GM12878 (cell line): Measurements from ENCODE around the gene ZNF322. TPM values are rescaled to one million over a fixed set of nuclear protein-coding genes. Genes with fewer than 3 reads are reported as not detected.

Experiments used
- CBFB ChIP-seq: IDR thresholded peaks from 2 replicates; pipeline ENCODE4 v1.6.1; 2016; ENCODE audit warnings: antibody characterized with exemption, low read depth
- CBX5 ChIP-seq: sonication (generic); IDR thresholded peaks from 2 replicates; pipeline ENCODE4 v1.6.1; 2016; ENCODE audit warnings: low read depth, moderate library complexity, mild to moderate bottlenecking, inconsistent platforms
- CEBPB ChIP-seq, 2 experiments: fragments of 150-350 bp in 1 of 2; IDR thresholded peaks; 2 replicates each; pipeline ENCODE4 v1.6.1; 2012 to 2014; ENCODE audit warnings: low read depth in 2 of 2, low read length in 2 of 2, borderline replicate concordance in 1 of 2, inconsistent platforms in 1 of 2
- CREB1 ChIP-seq: IDR thresholded peaks from 2 replicates; pipeline ENCODE4 v1.6.1; 2012; ENCODE audit warnings: low read depth, mild to moderate bottlenecking, inconsistent platforms
- ETV6 ChIP-seq, 2 experiments: fragments of 450-650 bp in 1 of 2; IDR thresholded peaks in 1 of 2; conservative IDR thresholded peaks in 1 of 2; 2 replicates each; pipeline ENCODE4 v1.6.1; 2014; ENCODE audit warnings: antibody characterized with exemption in 1 of 2, borderline replicate concordance in 1 of 2, low read depth in 1 of 2, mild to moderate bottlenecking in 1 of 2, moderate library complexity in 1 of 2
- FOXK2 ChIP-seq: fragments of 450-650 bp; IDR thresholded peaks from 2 replicates; pipeline ENCODE4 v1.6.1; 2017; ENCODE audit warnings: mild to moderate bottlenecking, moderate library complexity
- GABPA ChIP-seq: IDR thresholded peaks from 2 replicates; pipeline ENCODE4 v1.6.1; 2014; ENCODE audit warnings: antibody characterized with exemption, low read depth, mild to moderate bottlenecking, inconsistent platforms
- IKZF1 ChIP-seq: fragments of 450-650 bp; conservative IDR thresholded peaks from 2 replicates; pipeline ENCODE4 v1.6.1; 2017; ENCODE audit warnings: antibody characterized with exemption, mild to moderate bottlenecking
- KDM1A ChIP-seq: fragments of 200-600 bp; sonication (generic); IDR thresholded peaks from 2 replicates; pipeline ENCODE4 v1.6.1; 2016; ENCODE audit warnings: borderline replicate concordance
- NFIC ChIP-seq: IDR thresholded peaks from 2 replicates; pipeline ENCODE4 v1.6.1; 2012; ENCODE audit warnings: low read depth, mild to moderate bottlenecking, inconsistent platforms, low read length, moderate library complexity
- NFYA ChIP-seq: IDR thresholded peaks from 2 replicates; pipeline ENCODE4 v1.6.1; 2011; ENCODE audit warnings: low read depth, mild to moderate bottlenecking, low read length, improper control_type of control experiment, borderline replicate concordance
- NR2C2 ChIP-seq: IDR thresholded peaks from 2 replicates; pipeline ENCODE4 v1.6.1; 2011; ENCODE audit warnings: borderline replicate concordance, low read depth; ENCODE audit not compliant: control insufficient read depth, insufficient read length
- PAX5 ChIP-seq: IDR thresholded peaks from 2 replicates; pipeline ENCODE4 v1.6.1; 2011; ENCODE audit warnings: low read depth, low read length, borderline replicate concordance
- POLR2AphosphoS2 ChIP-seq: IDR thresholded peaks from 2 replicates; pipeline ENCODE4 v1.6.1; 2011; ENCODE audit warnings: low read depth, mild to moderate bottlenecking, low read length, improper control_type of control experiment, moderate library complexity
- POLR2AphosphoS5 ChIP-seq: IDR thresholded peaks from 2 replicates; pipeline ENCODE4 v1.6.1; 2011; ENCODE audit warnings: mild to moderate bottlenecking, low read length, inconsistent platforms
- RB1 ChIP-seq: fragments of 450-650 bp; formaldehyde crosslinking; IDR thresholded peaks from 2 replicates; pipeline ENCODE4 v1.6.1; 2017; ENCODE audit warnings: mild to moderate bottlenecking, borderline replicate concordance
- SIN3A ChIP-seq: IDR thresholded peaks from 2 replicates; pipeline ENCODE4 v1.6.1; 2012; ENCODE audit warnings: low read depth, low read length, improper control_type of control experiment
- SRF ChIP-seq, 2 experiments: IDR thresholded peaks; 2 replicates each; pipeline ENCODE4 v1.6.1; 2011; ENCODE audit warnings: low read depth in 2 of 2, low read length in 2 of 2, mild to moderate bottlenecking in 1 of 2, moderate library complexity in 1 of 2
- TARDBP ChIP-seq: IDR thresholded peaks from 2 replicates; pipeline ENCODE4 v1.6.1; 2016; ENCODE audit warnings: borderline replicate concordance
- YBX1 ChIP-seq: fragments of 450-650 bp; IDR thresholded peaks from 2 replicates; pipeline ENCODE4 v1.6.1; 2016; ENCODE audit warnings: antibody characterized with exemption
- YY1 ChIP-seq: IDR thresholded peaks from 2 replicates; pipeline ENCODE4 v1.6.1; 2011; ENCODE audit warnings: low read depth, mild to moderate bottlenecking, low read length
- ZBED1 ChIP-seq: IDR thresholded peaks from 2 replicates; pipeline ENCODE4 v1.6.1; 2016; ENCODE audit warnings: borderline replicate concordance
- ZNF207 ChIP-seq: fragments of 450-650 bp; IDR thresholded peaks from 2 replicates; pipeline ENCODE4 v1.6.1; 2014; ENCODE audit warnings: antibody characterized with exemption, mild to moderate bottlenecking, borderline replicate concordance
- polyA plus RNA-seq, 11 experiments: library from polyadenylated mRNA; depleted of rRNA in 4 of 11; unstranded in 6 of 11; stranded (reverse) in 5 of 11; fragments of >200 nt; fragmentation: Nextera tagmentation in 4 of 11; fragmentation: Illumina TruSeq in 1 of 11; extraction: Ambion mirVana in 4 of 11; extraction: Trizol in 1 of 11; gene quantifications; 1 replicate in 1 of 11; 2 replicates in 10 of 11; pipeline versions ENCODE4 v1.2.1 to v1.2.3, GENCODE V29; 2011 to 2016; ENCODE audit warnings: inconsistent platforms in 2 of 11, missing spikeins in 2 of 11, low read depth in 1 of 11
- total RNA-seq, 4 experiments: library from RNA; depleted of rRNA in 3 of 4; stranded (reverse); fragments of >200 nt in 3 of 4; fragmentation: Illumina TruSeq in 1 of 4; extraction: Trizol in 1 of 4; gene quantifications; 2 replicates each; pipeline versions ENCODE4 v1.2.1 to v1.2.3, GENCODE V29; 2013 to 2021
- TF ChIP-seq, protein P1 (sequence below): fragments of 450-650 bp; IDR thresholded peaks from 2 replicates; pipeline ENCODE4 v1.6.1; 2017; ENCODE audit warnings: mild to moderate bottlenecking, low read depth, inconsistent platforms; ENCODE audit not compliant: poor library complexity, severe bottlenecking
- TF ChIP-seq, protein P2 (sequence below): IDR thresholded peaks from 2 replicates; pipeline ENCODE4 v1.6.1; 2012; ENCODE audit warnings: low read depth, low read length, improper control_type of control experiment

Gene ZNF322
- total and polyA plus RNA-seq, 10 of the 15 experiments (the other 5 are each of a cell fraction or from before 2014, with no cell fraction given) = 2.7 to 19.1 (median 11.9) TPM

DNA sequence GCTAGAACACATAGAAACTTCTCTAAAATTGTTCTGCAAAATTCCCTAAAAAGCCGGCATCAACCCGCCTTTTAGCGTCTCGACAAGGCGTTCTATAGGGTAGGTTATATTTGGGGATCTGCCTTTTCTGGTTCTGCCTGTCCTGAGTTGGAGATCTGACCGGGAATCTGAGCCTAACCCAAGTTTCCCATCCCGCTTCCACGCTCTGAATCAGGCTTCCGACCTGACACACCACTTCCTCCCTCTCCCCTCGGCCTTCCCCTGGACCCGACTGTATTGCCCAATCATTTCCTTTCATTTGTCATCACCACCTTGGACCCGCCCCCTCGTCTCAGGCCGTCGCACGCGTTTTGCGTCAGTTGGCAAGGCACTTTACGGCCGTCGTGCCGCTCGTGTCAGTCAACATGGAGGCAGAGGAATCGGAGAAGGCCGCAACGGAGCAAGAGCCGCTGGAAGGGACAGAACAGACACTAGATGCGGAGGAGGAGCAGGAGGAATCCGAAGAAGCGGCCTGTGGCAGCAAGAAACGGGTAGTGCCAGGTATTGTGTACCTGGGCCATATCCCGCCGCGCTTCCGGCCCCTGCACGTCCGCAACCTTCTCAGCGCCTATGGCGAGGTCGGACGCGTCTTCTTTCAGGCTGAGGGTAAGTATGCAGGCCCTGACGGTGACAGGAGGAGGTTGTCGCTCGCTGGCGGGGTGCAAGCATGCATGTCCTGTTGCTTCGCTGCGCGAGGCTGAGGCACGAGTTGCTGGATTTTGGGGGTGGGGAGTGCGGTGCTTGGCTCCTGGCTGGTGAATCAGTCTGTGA lies 62.8 kb downstream of the ZNF322 start, which contains the start of gene ABT1 (continued):
- TF ChIP-seq SRF (IDR thresholded peaks at IDR 0.05; ENCODE audit: low read depth in 2 of 2, low read length in 2 of 2) (peak in 1 of 2 experiments; percentile 75; a peak in 2 of 4 replicates), CREB1 (peak; percentile 100), TARDBP (peak; percentile 68; the same call in 1 of the 2 replicates), RB1 (0 out of 2 replicates have a peak, but pooled peaks have one; percentile 33), CBX5 (no peak), CBFB (0 out of 2 replicates have a peak, but pooled peaks have one; percentile 64), PAX5 (peak; percentile 68; the same call in 1 of the 2 replicates), CEBPB (IDR thresholded peaks at IDR 0.05; ENCODE audit: borderline replicate concordance in 1 of 2, low read depth in 2 of 2, low read length in 2 of 2) (peak in 1 of 2 experiments; percentile 99; a peak in 2 of 4 replicates), POLR2AphosphoS5 (peak; percentile 89), FOXK2 (peak; percentile 89), NFYA (no peak), POLR2AphosphoS2 (peak; percentile 81), ZNF207 (peak; percentile 60; the same call in 1 of the 2 replicates), IKZF1 (peak; percentile 96), ZBED1 (no peak), KDM1A (no peak), ETV6 (conservative IDR thresholded peaks at IDR 0.05 in 1 of 2, IDR thresholded peaks at IDR 0.05 in 1 of 2; ENCODE audit: borderline replicate concordance in 1 of 2, low read depth in 1 of 2) (peak; percentile 30 to 99; a peak in 2 of 4 replicates), YBX1 (no peak), NFIC (peak; percentile 48; the same call in 1 of the 2 replicates), YY1 (peak; percentile 95), SIN3A (peak; percentile 72), NR2C2 (no peak), GABPA (peak; percentile 62; the same call in 1 of the 2 replicates)
- TF ChIP-seq, protein P1, sequence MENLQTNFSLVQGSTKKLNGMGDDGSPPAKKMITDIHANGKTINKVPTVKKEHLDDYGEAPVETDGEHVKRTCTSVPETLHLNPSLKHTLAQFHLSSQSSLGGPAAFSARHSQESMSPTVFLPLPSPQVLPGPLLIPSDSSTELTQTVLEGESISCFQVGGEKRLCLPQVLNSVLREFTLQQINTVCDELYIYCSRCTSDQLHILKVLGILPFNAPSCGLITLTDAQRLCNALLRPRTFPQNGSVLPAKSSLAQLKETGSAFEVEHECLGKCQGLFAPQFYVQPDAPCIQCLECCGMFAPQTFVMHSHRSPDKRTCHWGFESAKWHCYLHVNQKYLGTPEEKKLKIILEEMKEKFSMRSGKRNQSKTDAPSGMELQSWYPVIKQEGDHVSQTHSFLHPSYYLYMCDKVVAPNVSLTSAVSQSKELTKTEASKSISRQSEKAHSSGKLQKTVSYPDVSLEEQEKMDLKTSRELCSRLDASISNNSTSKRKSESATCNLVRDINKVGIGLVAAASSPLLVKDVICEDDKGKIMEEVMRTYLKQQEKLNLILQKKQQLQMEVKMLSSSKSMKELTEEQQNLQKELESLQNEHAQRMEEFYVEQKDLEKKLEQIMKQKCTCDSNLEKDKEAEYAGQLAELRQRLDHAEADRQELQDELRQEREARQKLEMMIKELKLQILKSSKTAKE = no peak
- TF ChIP-seq, protein P2, sequence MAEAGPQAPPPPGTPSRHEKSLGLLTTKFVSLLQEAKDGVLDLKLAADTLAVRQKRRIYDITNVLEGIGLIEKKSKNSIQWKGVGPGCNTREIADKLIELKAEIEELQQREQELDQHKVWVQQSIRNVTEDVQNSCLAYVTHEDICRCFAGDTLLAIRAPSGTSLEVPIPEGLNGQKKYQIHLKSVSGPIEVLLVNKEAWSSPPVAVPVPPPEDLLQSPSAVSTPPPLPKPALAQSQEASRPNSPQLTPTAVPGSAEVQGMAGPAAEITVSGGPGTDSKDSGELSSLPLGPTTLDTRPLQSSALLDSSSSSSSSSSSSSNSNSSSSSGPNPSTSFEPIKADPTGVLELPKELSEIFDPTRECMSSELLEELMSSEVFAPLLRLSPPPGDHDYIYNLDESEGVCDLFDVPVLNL = no peak
